NOMO-1 treated with dmso at 0.1 percent for 144 hours (cell line): Measurements from ENCODE around the gene TNFAIP8.

Source experiments
- DNase-seq: peaks from one replicate; lab custom pipeline; 2025; ENCODE audit not compliant: unreplicated experiment; lab: John Stamatoyannopoulos, UW

TNFAIP8 gene

DNA sequence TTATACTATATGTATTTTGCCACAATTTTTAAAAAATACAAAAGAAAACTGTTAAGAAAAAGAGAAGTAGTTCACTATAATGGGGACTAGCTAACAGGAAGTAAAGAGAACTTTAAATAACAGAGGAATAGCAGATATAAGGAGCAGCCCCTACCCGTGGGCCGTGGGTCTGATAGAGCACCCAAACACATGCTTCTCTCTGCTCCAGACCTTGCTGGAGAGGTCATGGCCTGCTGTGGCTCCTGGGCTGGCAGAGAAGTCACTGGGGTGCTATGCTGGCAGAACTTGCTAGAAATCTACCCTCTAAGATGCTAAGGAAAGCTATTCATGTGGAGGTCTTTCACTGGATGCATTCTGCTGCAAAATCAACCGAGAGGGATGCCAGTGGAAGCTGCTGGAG lies 10.0 kb upstream of the TNFAIP8 start:
- no peak for DNase-seq

GRCh38 chr5:119346394-119346793 lies 9.4 kb upstream of the TNFAIP8 start:
- DNase-seq: no peak

DNA sequence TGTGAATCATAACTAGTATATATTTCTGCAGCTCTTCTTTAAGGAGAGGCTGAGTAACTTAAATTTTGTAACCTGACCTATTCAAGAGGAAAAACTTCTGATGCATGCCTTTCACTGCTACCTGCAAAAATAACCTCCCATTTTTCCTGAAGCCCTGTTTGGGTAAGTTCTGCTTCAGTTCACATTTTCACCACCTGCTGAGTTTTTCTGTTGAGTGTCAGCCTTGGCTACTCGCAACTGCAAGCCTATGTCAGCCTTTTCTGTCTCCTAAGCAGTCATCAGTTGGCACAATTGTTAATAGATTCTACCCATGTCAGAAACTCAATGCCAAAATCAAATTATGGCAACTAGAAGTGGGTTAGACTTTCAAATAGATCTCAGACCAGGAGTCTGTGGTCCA lies 8.2 kb upstream of the TNFAIP8 start:
- no peak for DNase-seq

- DNase-seq: no peak
Measured at GRCh38 chr5:119347991-119348390, 7.8 kb upstream of the TNFAIP8 start.

GRCh38 chr5:119353213-119353612 lies 2.6 kb upstream of the TNFAIP8 start:
- DNase-seq: no peak

DNA sequence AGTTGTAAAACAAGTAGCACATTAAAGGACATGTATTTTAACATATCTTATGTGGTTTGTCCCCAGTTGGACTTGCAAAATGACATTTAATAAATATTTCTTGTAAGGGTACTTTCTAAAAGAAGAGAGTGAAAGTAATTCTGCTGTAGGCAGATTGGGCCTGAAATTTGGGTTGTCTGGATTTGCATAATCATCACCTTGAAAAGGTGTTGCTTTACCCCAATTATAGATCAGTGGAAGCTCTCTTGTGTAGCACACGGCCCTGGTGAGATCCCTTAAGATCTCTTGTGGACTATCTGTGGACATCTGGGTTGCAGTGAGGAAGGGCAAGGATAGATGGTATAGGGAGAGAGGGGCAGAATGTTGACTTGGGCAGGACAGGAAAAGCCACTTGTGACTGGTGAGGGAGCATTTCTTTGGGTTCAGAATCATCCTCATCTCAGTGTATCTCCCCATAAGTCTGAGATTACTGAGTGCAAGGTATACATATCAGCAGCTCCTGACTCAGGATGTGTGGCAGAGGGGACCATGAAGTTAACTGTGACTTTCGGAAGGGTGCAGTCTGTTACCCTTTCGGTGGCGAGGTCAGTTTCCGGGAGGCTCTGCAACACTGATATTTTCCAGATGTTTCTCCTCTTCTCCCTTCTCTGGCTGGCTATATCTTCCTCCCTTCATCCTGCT lies 2.0 kb upstream of the TNFAIP8 start:
- DNase-seq: no peak

DNA sequence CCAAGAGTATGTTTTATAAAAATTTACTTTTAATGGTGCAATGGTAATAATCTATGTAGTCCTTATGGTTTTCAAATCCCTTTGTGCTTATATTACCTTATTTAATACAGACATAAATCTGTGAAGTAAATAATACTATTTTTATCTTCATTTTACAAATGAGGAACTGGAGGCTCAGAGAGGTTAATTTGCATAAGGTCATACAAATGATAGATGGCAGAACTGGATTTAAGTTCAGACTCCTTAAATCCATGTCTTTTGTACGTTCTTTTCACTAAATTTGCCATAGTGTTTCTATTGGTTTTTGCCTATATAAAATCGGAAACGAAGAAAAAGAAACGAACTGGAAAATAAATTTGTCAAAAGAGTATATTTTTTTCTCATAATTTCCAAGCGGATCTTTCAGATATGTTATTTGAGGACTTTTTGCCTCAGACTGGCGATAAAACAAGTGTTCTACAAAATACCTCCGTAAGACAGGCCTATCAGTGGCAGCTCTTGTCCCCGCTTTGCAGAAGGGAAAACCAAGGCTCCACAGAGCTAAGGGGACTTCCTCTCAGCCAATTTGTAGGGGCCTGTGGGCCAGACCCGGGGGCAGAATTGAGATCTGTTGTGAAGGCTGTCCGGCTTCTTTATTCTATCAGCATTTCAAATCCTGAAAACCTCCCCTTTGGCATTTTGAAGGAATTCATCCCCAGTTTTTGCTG lies 1.1 kb upstream of the TNFAIP8 start:
- no peak for DNase-seq

GRCh38 chr5:119355244-119355638 lies 578 bp upstream of the TNFAIP8 start:
- no peak for DNase-seq

- no peak for DNase-seq
Measured at GRCh38 chr5:119356612-119357188, 881 bp downstream of the TNFAIP8 start.

- no peak for DNase-seq
Measured at GRCh38 chr5:119357270-119357669, 1.5 kb downstream of the TNFAIP8 start.

GRCh38 chr5:119357808-119358529 lies 2.1 kb downstream of the TNFAIP8 start:
- no peak for DNase-seq

DNA sequence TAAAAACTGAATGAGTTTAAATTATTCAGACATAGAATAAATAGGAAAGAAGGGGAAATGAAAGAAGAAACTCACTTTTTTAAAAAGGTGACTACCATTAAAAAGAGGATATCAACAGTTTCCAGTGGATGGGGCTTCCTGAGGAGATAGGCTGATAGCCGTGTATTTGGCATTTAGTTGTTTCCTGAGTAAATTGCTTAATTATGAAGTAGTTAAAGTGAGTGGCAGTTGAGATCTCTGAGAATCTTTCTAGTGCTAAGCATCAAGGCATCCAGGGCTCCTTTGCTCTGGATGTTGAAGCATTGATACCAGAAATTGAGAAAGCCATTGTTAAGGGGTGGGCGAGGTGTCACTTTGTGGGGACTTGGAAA lies 2.7 kb downstream of the TNFAIP8 start:
- peak; percentile 43 for DNase-seq

- no peak for DNase-seq
Measured at GRCh38 chr5:119358901-119359603, 3.2 kb downstream of the TNFAIP8 start.

DNA sequence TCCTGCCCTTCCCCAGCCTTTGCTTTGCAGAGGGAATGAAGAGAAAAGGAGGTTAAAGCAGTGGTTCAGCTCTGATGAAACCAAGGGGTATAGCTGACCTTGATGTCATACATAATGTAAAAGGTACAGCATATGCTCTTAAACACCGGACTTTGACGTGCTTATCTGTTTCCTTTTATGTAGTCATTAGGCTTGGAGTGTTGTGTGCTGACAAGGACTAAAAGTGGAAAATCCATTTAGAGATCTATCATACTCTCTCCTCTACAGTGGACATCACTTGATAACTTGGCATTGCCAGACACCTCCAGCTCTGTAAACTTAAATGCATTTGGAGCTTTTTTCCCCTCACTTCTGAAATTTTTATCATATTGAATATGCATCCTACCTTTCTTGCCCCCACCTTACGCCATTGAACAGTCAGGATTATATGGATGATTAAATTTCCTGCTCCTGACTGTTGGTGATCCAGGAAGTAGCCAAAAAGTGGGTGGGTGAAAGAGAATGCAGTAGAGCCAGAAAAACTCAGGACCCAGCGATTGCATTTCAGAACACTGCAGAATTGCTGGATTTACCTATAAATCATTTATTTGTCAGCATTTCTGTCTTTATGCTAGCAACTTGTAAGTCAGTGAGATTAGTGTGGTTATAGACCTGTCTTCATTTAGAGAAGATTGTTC lies 4.1 kb downstream of the TNFAIP8 start:
- DNase-seq: no peak

- no peak for DNase-seq
Measured at GRCh38 chr5:119360905-119361593, 5.2 kb downstream of the TNFAIP8 start.

DNA sequence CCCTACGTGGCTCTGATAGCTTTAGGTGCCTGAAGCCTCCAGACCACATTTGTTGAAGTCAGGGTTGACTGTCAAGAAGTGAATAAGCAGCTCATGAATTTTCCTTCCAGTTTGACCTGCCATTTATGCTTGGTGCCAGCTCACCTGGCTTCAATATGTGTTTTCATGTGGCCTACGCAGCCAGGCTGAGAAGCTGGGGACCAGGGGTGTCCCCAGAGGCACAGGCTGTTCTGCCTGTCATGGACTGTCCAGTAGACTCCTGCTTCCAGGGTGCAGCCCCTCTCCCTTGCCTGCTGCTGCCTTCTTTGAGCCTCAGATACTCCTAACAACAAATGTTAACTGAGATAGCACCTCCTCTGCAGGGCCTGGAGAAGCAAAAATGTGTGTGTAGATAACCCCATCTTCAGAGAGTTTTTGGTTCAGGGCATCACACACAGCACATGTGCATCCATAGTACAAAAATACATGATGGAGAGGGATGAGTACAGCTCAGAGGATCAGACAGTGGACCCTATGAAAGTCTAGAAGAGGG lies 5.8 kb downstream of the TNFAIP8 start:
- no peak for DNase-seq

DNA sequence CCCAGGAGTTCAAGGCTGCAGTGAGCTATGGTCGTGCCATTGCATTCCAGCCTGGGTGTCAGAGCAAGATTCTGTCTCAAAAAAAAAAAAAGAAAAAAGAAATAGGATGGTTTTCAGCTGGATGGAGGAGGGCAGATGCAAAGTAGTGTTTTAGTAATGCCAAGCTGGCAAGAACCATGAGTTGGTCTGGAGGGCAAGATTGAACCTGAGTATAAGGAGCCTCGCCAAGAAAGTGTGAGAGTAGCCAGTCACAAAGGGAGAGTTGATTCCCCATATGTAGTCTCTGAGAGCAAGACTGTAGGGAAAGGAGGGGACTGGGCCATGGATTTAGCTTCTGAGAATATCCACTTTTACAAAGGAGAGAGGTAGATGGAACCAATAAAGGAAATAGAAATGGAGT lies 6.9 kb downstream of the TNFAIP8 start:
- DNase-seq: no peak

GRCh38 chr5:119363271-119363670 lies 7.5 kb downstream of the TNFAIP8 start:
- no peak for DNase-seq

DNA sequence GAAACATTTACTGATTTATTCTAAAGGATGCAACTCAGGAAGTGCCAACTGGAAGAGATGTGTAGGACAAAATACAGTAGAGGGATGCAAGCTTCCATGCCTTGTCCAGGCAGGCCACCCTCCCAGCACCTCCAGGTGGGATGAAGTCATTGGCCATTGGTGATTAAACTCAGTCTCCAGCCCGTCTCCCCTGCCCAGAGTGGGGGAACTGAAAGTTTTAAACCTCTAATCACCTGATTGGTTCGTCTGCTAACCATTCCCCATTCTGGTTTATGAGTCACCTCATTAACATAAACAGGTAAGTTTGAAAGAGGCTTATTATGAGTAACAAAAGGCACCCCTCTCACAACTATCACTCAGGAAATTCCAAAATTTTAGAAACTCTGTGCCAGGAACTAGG lies 8.1 kb downstream of the TNFAIP8 start:
- DNase-seq: no peak
